Esophagus squamous epithelium (tissue), 4 donors: Measurements from ENCODE around the gene RAN.

Experiments used
- POLR2A ChIP-seq, 4 donors: fragments of 450-650 bp; IDR thresholded peaks; one replicate each; pipeline ENCODE4 v1.6.1; 2017; ENCODE audit warnings: antibody characterized with exemption in 4 of 4, mild to moderate bottlenecking in 4 of 4, moderate library complexity in 3 of 4
- TF ChIP-seq, protein P1 (sequence below), 6 experiments: fragments of 450-650 bp in 4 of 6; fragments of 200-600 bp in 2 of 6; sonication (generic) in 2 of 6; IDR thresholded peaks; one replicate each; pipeline ENCODE4 v1.5.1; 2016 to 2019; ENCODE audit warnings: antibody characterized with exemption in 6 of 6, mild to moderate bottlenecking in 4 of 6, moderate library complexity in 4 of 6

DNA sequence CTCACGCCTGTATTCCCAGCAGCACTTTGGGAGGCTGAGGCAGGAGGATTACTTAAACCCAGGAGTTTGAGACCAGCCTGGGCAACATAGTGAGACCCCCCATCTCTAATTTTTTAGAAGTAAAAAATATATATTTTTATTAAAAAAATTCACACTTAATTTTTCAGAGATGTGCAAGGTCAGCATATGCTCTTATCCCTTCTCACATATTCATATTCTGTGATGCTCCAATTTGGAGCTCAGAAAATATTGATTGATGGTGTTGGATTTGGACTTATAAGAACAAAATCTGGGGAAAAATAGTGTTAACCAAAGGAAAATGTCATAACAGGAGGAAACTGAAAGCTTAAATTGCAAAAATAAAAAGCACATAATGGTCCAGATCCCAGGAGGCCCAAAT, 9.7 kb downstream of the RAN start:
- TF ChIP-seq POLR2A (IDR thresholded peaks at IDR 0.05), result no peak
- TF ChIP-seq, protein P1, sequence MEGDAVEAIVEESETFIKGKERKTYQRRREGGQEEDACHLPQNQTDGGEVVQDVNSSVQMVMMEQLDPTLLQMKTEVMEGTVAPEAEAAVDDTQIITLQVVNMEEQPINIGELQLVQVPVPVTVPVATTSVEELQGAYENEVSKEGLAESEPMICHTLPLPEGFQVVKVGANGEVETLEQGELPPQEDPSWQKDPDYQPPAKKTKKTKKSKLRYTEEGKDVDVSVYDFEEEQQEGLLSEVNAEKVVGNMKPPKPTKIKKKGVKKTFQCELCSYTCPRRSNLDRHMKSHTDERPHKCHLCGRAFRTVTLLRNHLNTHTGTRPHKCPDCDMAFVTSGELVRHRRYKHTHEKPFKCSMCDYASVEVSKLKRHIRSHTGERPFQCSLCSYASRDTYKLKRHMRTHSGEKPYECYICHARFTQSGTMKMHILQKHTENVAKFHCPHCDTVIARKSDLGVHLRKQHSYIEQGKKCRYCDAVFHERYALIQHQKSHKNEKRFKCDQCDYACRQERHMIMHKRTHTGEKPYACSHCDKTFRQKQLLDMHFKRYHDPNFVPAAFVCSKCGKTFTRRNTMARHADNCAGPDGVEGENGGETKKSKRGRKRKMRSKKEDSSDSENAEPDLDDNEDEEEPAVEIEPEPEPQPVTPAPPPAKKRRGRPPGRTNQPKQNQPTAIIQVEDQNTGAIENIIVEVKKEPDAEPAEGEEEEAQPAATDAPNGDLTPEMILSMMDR (IDR thresholded peaks at IDR 0.05), result no peak
